SHP77 (cell line): Measurements from ENCODE around the gene THG1L.

ENCODE experiments used
- DNase-seq, 2 experiments: peaks; one replicate each; lab custom pipeline; 2025; lab: John Stamatoyannopoulos, UW

Gene THG1L

DNA sequence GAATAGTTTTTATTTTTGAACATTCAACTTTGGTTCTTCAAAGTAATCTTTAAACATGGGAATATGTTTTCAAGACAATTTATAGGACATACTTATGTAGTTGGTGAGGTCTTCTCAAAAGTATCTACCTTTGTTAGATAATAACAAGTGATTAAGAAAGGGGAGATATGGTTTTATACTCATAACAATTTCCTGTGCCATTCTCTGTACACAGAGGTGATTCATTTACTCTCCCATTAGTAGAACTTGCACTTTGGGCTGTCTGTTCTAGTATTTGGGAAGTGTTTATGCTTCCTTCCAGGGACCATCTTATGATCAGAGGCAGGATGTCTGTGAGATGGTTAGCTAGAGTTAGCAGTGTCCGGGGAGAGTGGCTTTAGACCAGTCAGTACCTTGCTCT lies 27.5 kb downstream of the THG1L start:
- DNase-seq, result no peak

DNA sequence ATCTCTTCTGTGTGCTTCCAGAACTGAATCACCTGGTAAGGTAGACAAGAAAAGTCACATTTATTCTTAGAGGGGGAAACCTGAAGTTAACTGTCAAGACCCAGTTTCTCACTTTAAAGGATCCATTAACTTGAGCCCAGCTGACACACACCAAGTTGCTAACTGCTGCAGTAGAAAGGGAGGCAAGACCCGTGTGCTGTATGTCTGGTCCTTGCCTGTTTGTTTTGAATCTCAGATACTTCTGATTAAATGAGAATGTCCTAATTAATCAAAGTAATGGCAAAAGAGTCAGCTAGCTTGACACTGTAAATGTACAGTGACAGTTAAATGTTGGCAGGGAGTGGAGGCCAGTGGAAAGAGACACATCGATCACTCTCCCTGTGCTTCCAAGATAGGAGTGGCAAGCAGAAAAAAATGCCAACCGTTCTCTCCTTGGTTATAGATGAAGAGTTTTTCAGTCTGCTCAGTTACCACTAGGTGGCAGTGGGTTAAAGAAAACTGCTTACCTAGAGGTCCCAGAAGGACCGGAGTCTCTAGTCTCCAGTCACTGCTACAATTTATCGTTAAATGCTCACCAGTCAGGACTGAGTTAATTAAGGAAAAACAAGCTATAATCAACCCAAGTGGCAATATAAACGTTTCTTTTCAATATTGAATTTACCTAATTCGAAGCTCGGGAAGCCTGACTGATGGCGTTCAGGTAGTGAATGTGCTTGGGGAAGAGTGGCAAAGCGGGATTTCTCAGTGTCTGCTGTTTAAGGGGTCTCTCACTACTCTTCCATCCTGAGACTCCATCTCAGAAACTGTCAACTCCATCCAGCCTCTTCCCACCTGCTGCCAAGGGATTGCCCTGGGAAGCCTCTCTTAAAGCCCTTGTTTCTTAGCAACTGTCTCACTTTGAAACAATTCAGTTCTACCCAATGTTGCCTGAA lies 30.7 kb downstream of the THG1L start:
- DNase-seq, result peak; percentile 36 to 58

DNA sequence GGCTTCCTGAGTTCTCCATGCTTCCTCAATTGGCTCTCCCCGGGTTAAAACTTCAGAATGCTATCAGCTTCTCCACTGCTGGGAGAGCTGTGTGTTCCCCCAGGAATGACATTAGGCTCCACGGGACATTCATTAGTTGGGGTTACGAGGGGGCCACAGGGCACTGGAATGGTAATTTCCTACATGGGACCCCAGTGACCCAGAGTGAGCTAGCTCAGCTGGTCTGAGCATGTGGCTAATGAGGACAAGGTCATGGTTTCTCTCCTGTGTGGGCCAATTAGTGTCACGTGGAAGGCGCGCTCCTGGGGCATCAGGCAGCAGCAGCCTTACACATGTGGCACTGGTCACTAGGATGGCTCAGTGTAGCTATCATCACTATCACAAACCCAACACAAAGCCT lies 33.3 kb downstream of the THG1L start:
- DNase-seq, result no peak

DNA sequence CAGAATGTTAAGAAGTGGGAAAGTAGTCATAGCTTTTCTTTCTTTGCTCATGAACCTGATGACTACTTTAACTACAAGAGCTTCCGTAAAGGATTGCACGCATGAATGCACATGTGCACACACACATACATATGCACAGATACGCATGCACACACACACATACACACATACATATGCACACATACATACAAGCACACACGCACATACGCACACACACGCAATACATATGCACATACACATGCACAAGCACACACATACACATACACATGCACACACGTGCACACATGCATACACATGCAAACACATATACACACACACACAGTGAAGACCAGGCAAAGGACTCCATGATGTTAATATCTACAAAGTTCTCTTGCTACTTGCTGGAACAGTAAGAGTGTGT lies 35.2 kb downstream of the THG1L start:
- DNase-seq, result no peak

DNA sequence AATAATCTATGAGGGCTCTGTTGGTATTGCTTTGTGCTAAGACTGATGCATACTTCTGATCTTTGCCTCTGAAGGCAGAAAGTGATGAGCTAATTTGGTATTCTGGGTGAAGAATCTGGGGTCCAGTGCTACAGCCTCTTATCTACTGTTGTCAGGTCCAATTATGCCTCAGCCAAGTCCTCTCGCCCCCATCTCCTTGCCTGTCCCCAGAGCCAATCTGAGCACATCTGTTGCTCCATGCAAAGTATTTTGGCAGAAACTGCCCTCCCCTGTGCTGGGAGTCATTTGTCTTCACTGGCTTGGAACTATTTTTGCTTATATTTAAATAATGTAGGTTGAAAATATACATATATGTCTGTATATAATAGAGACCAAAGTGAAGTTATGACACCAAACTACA lies 35.7 kb downstream of the THG1L start:
- no peak for DNase-seq

DNA sequence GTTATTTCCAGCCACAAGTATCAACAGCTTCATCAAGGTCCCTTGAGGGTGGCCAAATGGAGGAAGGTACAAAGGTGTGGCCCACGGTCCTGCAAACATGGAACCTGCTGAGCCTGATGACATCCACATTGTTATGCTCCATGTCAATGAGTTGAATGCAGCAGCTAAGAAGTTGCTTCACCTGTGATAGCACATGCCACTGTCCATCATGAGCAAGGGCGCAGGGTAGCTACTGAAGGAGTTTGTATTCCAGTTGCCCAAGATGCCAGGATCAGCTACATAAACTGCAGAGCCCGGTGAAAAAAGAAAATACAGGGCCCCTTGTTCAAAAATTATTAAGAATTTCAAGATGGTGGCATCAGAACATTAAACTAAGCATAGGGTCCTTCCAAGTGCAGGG lies 36.5 kb downstream of the THG1L start:
- DNase-seq, result no peak

DNA sequence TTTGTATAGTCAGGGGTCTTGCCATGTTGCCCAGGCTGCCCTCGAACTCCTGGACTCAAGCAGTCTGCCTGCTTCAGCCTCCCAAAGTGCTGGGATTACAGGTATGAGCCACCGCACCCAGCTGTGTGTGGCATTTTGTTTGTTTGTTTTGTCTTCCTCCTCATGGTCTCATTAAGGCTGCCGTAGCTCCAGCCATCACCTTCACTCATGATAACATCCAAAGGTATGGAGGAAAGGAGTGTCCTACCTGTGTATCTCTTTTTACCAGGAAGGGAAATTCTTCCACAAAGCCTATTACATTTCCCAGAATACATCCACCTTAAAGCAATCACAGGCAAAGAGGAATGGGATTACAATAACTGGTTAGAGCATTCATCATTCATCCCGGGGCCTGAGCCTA lies 39.4 kb downstream of the THG1L start:
- no peak for DNase-seq

DNA sequence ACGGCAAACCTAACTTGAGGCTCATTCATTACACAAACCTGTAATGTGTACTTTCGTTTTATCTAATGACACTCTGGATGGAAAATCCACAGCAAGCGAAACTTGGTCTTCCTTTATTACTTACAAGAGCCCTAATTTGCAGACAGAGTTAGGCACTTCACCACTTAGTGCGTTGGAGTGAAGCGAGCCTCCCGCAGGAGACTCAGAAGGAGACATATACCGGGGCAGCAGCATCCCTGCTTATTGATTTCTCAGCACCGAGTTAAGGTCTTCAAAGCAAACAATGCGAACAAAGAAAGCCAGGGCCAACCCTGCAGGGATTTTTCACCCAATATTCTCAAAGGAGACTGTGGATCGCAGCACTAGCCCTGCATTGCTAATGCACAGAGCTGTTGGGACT lies 40.9 kb downstream of the THG1L start:
- no peak for DNase-seq

DNA sequence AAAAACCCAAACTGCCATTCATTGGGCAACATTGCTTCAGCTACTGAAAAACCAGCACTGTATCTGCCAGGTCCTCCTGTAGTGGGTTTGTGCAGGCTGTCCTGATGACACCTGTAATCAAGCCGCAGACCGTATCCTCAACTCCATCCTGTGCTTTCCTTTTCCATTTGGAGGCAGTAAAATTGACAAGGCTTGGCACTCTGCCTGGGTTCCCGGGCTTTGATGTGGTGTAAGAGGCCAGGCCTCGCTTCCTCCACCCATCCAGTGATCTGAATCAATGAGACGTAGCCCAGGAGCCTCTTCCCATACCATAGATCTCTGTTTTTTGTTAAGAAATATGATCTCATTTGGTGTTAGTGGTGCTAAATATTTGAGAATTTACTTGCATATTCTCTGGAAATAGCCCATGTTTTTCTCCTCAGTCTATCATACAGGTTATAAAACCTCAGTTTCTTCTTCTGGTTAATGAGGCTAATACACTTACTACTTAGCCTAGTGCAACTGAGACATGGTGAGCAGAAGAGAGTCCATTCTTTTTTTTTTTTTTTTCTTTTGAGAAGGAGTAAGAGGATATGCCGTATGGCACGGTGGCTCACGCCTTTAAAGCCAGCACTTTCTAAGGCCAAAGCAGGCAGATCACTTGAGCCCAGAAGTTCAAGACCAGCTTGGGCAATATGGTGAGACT lies 47.0 kb downstream of the THG1L start:
- peak; percentile 49 to 60 for DNase-seq

DNA sequence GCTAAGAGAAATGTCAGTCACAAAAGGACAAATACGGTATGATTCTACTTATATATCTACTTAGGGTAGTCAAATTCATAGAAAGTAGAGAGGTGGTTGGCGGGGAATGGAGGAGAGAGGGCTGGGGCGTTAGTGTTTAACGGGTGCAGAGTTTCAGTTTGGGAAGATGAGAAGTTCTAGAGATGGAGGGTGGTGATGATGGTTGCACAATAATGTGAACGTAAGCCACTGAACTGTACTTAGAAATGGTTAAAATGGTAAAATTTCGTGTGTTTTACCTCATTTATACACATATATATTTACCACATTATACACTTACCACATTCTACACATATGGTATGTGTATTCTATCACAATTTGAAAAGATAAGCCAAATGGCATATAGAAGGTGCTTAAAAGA lies 48.0 kb downstream of the THG1L start:
- no peak for DNase-seq

DNA sequence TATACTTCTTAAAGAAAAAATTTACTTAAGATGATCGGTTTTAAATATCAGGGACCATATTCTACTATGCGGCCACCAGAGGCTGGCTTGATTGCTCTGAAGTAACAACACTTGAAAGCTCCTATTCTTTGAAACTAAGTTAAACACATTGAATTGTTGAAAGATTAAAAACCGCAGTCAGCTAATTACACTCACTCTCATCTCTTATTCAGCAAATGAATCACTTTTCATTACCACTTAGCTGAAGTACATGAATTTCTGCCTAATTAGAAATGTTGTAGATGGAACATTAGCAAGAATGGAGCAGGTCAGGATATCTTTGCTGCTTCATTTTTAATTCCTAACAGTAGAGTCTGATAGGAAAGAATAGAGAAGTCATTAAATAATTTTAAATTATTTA lies 54.6 kb downstream of the THG1L start:
- DNase-seq, result no peak
